ENCODE measurements around the gene TMEM89. TPM values are rescaled to one million over a fixed set of nuclear protein-coding genes. Genes with fewer than 3 reads are reported as not detected.

The TMEM89 gene
- total and polyA plus RNA-seq, 2 experiments from 2014 or later, result not detected

GRCh38 chr3:48609088-48610005 lies 12.2 kb downstream of the TMEM89 start, which contains the start of gene UQCRC1:
Gene UQCRC1 (minus strand): TSS chr3:48609646. CDS start chr3:48609620, 26 bp downstream.
- Histone ChIP-seq H3K27ac (ENCODE audit: low read depth) (peak within 1 kb of the TSS; percentile 94), H3K4me3 (peak within 1 kb of the TSS; percentile 88), H3K4me1 (ENCODE audit: insufficient read depth) (peaks cover 15% of the 10 kb centered on the region), H3F3A (replicated peaks; ENCODE audit: low read depth) (peaks cover 24% of the 10 kb centered on the region), H3K9me2 (ENCODE audit: insufficient read depth) (no peaks in the 10 kb centered on the region), H3K27me3 (ENCODE audit: insufficient read depth) (no peaks in the 10 kb centered on the region), H4K20me1 (replicated peaks; ENCODE audit: insufficient read depth) (no peaks in the 10 kb centered on the region; the same call in 1 of the 2 replicates), H2AFZ (peak within 1 kb of the TSS; percentile 96), H3K36me3 (ENCODE audit: insufficient read depth) (peaks cover 24% of the 10 kb centered on the region), H3K79me2 (replicated peaks; ENCODE audit: insufficient read depth) (peaks cover 38% of the 10 kb centered on the region), H3K4me2 (peak within 1 kb of the TSS; percentile 84)
- Mint-ChIP-seq H3K27ac (peak within 1 kb of the TSS; percentile 96), H3K4me3 (peak within 1 kb of the TSS; percentile 97), H3K36me3 (ENCODE audit: low read depth) (peaks cover 43% of the 10 kb centered on the region), H3K27me3 (ENCODE audit: insufficient read depth, low read depth, poor library complexity) (peaks cover 9% of the 10 kb centered on the region), H3K9me3 (no peaks in the 10 kb centered on the region; the same call in 1 of the 3 replicates), H3K4me1 (peaks cover 11% of the 10 kb centered on the region; the same call in 2 of the 3 replicates)
- no peak for TF ChIP-seq ZNF114 (CRISPR knock-in tag; IDR thresholded peaks at IDR 0.05)
- 0 out of 2 replicates have a peak, but pooled peaks have one; percentile 14 for TF ChIP-seq ETS1 (IDR thresholded peaks at IDR 0.05)
- TF ChIP-seq CTCF (conservative IDR thresholded peaks at IDR 0.05; ENCODE audit: low read depth in 2 of 2), result peak; percentile 31 to 64
- peak; percentile 99 for TF ChIP-seq POLR2AphosphoS5 (IDR thresholded peaks at IDR 0.05; ENCODE audit: low read depth)
- DNase-seq (ENCODE audit: low spot score), result peak; percentile 95
- ATAC-seq, result peak; percentile 96

- peaks cover 31% of the 10 kb centered on the region for H3K36me3 ChIP-seq (ENCODE audit: insufficient read depth)
- peaks cover 54% of the 10 kb centered on the region for H3K36me3 Mint-ChIP-seq (ENCODE audit: low read depth)
- peaks cover 11% of the 10 kb centered on the region; the same call in 2 of the 3 replicates for H3K4me1 Mint-ChIP-seq
- TF ChIP-seq STAT1 (IDR thresholded peaks at IDR 0.05; ENCODE audit: unreplicated experiment), result no peak
- no peak for TF ChIP-seq EZH2 (IDR thresholded peaks at IDR 0.05; ENCODE audit: low read depth, unreplicated experiment)
- TF ChIP-seq EZH2phosphoT487 (IDR thresholded peaks at IDR 0.05; ENCODE audit: unreplicated experiment), result no peak
- no peak for TF ChIP-seq ZNF462 (CRISPR knock-in tag; IDR thresholded peaks at IDR 0.05)
Measured at GRCh38 chr3:48607519-48607918, 14.1 kb downstream of the TMEM89 start.

More at GRCh38 chr3:48607519-48607918, 14.1 kb downstream of the TMEM89 start:
- H2AFZ ChIP-seq, result no peak overlapping the region
- H3K27ac Mint-ChIP-seq, result no peak overlapping the region
- peaks cover 24% of the 10 kb centered on the region for H3F3A ChIP-seq (replicated peaks; ENCODE audit: low read depth)
- no peak overlapping the region for H3K27ac ChIP-seq (ENCODE audit: low read depth)
- no peak overlapping the region for H3K4me3 ChIP-seq
- ATAC-seq (no peak), DNase-seq (ENCODE audit: low spot score) (no peak)
- H4K20me1 ChIP-seq (replicated peaks; ENCODE audit: insufficient read depth), result no peaks in the 10 kb centered on the region; the same call in 1 of the 2 replicates
- no peak overlapping the region for H3K4me2 ChIP-seq
- no peaks in the 10 kb centered on the region; the same call in 2 of the 3 replicates for H3K9me3 Mint-ChIP-seq
- peaks cover 38% of the 10 kb centered on the region for H3K79me2 ChIP-seq (replicated peaks; ENCODE audit: insufficient read depth)
- peaks cover 15% of the 10 kb centered on the region for H3K4me1 ChIP-seq (ENCODE audit: insufficient read depth)
- H3K27me3 ChIP-seq (ENCODE audit: insufficient read depth), result no peaks in the 10 kb centered on the region
- peaks cover 9% of the 10 kb centered on the region for H3K27me3 Mint-ChIP-seq (ENCODE audit: insufficient read depth, low read depth, poor library complexity)
- H3K4me3 Mint-ChIP-seq, result no peak overlapping the region
- no peaks in the 10 kb centered on the region for H3K9me2 ChIP-seq (ENCODE audit: insufficient read depth)

Measured in GM23338 (cell line).